ENCODE data around the gene COX14.
"Not testable (repeated sequence)": the region's sequence is repeated elsewhere in the genome, so short reads cannot be mapped to it uniquely, and the experiment has no call there.

Gene COX14

DNA sequence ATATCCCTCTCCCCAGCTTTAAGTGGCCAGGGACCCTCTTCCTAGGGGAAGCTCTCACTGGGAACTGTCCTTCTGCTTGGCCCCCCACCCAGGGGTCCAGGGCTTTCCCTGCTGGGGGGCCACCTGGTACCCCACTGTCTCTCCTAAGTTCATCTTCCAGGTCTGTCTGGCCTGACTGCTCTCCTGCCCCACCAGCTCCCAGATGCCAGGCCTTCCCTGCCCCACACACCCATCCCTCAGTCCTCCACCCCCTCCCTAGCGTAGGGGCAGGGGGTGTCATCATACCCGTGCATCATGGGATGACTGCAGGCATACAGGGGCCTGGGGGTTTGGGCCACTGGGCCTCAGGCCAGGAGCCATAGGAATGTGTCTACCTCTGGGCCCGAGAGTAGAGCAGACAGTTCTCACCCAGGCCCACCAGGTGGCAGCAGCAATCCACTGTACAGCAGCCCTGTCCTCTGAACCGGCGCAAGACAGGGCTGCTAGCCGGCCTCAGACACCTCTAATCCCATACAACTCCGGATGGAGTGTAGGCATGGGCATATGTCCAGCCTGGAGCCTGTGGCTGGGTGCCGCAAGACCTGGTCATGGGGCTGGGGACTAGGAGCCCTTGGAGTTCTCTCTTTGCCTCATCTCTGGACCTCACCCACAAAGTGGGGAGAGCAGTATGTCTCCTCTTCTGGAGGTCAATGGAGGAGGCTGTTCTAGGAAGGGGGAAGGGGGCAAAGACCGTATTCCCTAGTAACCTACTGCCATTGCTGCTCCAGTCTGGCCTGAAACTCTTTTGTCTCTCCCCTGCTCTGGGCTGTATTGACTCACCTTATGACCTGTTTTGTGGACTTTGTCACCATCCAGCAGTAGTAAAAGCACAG lies 36.9 kb upstream of the COX14 start:
- peaks cover 26% of the 10 kb centered on the region for H3K4me1 ChIP-seq (ENCODE audit: control insufficient read depth, insufficient read depth, low read length)
- no peaks in the 10 kb centered on the region for H3K9me3 ChIP-seq (ENCODE audit: control insufficient read depth, insufficient read depth, low read depth, low read length)
- H3K36me3 ChIP-seq (ENCODE audit: control insufficient read depth, insufficient read depth, low read length) = no peaks in the 10 kb centered on the region
- H3K27me3 ChIP-seq (ENCODE audit: control insufficient read depth, insufficient read depth, low read length) = peaks cover 8% of the 10 kb centered on the region
- no peak overlapping the region for H3K9ac ChIP-seq (ENCODE audit: low read length)
- H3K4me3 ChIP-seq (ENCODE audit: low read depth, low read length) = no peak overlapping the region
- no peak overlapping the region for H3K27ac ChIP-seq (ENCODE audit: low read depth, low read length)

DNA sequence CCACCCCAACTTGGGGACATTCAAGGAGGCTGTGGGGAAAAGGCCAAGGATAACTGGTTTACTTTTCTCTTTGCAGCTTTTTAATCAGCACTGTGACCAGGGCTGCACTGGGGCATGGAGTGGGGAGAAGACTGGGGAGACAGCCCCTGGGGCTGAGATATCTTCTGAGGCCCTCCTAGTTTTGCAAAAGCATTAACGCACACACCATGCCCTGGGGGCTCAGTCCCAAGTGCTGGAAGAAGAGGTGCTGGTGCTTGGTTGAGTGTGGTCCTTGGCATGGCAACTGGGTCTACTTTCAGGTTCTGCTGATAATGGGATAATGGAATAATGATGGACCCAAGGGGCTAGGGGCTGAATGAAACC lies 36.2 kb upstream of the COX14 start:
- Histone ChIP-seq H3K36me3 (ENCODE audit: control insufficient read depth, insufficient read depth, low read length) (no peaks in the 10 kb centered on the region), H3K4me3 (ENCODE audit: low read depth, low read length) (no peak overlapping the region), H3K27me3 (ENCODE audit: control insufficient read depth, insufficient read depth, low read length) (peaks cover 14% of the 10 kb centered on the region), H3K4me1 (ENCODE audit: control insufficient read depth, insufficient read depth, low read length) (peaks cover 23% of the 10 kb centered on the region), H3K27ac (ENCODE audit: low read depth, low read length) (no peak overlapping the region), H3K9me3 (ENCODE audit: control insufficient read depth, insufficient read depth, low read depth, low read length) (no peaks in the 10 kb centered on the region), H3K9ac (ENCODE audit: low read length) (no peak overlapping the region)

DNA sequence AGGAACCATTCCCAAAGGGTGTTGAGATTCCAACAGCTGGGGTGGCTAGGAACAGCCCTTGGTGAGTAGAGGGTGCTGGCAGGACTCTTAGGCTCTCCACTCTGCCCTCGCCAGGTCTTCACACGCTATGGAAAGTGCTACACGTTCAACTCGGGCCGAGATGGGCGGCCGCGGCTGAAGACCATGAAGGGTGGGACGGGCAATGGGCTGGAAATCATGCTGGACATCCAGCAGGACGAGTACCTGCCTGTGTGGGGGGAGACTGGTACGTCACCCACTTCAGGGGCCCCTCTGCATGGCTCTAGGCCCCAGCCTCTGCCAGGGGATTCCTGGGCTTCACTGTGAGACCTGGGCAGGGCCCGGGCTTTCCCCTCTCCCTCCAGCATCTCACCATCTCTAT lies 34.9 kb upstream of the COX14 start:
- Histone ChIP-seq H3K27ac (ENCODE audit: low read depth, low read length) (no peak overlapping the region), H3K36me3 (ENCODE audit: control insufficient read depth, insufficient read depth, low read length) (no peaks in the 10 kb centered on the region), H3K9me3 (ENCODE audit: control insufficient read depth, insufficient read depth, low read depth, low read length) (no peaks in the 10 kb centered on the region), H3K9ac (ENCODE audit: low read length) (no peak overlapping the region), H3K4me3 (ENCODE audit: low read depth, low read length) (no peak overlapping the region), H3K27me3 (ENCODE audit: control insufficient read depth, insufficient read depth, low read length) (peaks cover 27% of the 10 kb centered on the region), H3K4me1 (ENCODE audit: control insufficient read depth, insufficient read depth, low read length) (peaks cover 20% of the 10 kb centered on the region)

DNA sequence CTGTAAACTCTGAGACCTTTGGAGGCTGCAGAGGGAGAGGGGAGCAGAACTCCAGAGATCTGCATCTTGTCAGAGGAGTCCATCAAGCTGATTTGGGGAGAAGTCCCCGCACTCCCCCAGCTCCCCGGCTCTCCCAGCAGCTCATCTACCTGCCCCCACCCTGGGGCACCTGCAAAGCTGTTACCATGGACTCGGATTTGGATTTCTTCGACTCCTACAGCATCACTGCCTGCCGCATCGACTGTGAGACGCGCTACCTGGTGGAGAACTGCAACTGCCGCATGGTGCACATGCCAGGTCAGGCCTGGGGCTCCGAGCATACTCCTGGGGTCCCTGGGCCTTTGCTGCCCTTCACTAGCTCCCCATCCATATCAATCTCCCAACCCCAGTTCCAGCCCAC lies 33.8 kb upstream of the COX14 start:
- no peaks in the 10 kb centered on the region for H3K9me3 ChIP-seq (ENCODE audit: control insufficient read depth, insufficient read depth, low read depth, low read length)
- no peaks in the 10 kb centered on the region for H3K36me3 ChIP-seq (ENCODE audit: control insufficient read depth, insufficient read depth, low read length)
- no peak overlapping the region for H3K4me3 ChIP-seq (ENCODE audit: low read depth, low read length)
- peaks cover 33% of the 10 kb centered on the region for H3K27me3 ChIP-seq (ENCODE audit: control insufficient read depth, insufficient read depth, low read length)
- H3K4me1 ChIP-seq (ENCODE audit: control insufficient read depth, insufficient read depth, low read length) = peaks cover 11% of the 10 kb centered on the region; the same call in 1 of the 2 replicates
- H3K9ac ChIP-seq (ENCODE audit: low read length) = no peak overlapping the region
- H3K27ac ChIP-seq (ENCODE audit: low read depth, low read length) = no peak overlapping the region

DNA sequence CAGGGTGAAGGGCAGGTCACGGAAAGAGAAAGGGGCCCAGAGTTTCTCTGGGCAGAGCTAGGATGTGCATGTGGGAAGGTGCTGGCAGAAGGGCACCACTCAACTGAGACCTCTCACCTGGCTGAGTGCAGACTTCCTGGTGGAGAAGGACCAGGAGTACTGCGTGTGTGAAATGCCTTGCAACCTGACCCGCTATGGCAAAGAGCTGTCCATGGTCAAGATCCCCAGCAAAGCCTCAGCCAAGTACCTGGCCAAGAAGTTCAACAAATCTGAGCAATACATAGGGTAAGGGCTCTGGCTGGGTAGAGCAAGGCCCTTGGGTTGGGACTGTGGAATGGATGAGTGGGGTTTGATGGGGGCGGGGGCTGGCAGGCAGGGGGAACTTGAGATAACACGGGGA lies 32.3 kb upstream of the COX14 start:
- no peak overlapping the region for H3K9ac ChIP-seq (ENCODE audit: low read length)
- no peak overlapping the region for H3K4me3 ChIP-seq (ENCODE audit: low read depth, low read length)
- H3K4me1 ChIP-seq (ENCODE audit: control insufficient read depth, insufficient read depth, low read length) = peaks cover 10% of the 10 kb centered on the region; the same call in 1 of the 2 replicates
- H3K27me3 ChIP-seq (ENCODE audit: control insufficient read depth, insufficient read depth, low read length) = peaks cover 33% of the 10 kb centered on the region
- H3K9me3 ChIP-seq (ENCODE audit: control insufficient read depth, insufficient read depth, low read depth, low read length) = no peaks in the 10 kb centered on the region
- no peak overlapping the region for H3K27ac ChIP-seq (ENCODE audit: low read depth, low read length)
- no peaks in the 10 kb centered on the region for H3K36me3 ChIP-seq (ENCODE audit: control insufficient read depth, insufficient read depth, low read length)

DNA sequence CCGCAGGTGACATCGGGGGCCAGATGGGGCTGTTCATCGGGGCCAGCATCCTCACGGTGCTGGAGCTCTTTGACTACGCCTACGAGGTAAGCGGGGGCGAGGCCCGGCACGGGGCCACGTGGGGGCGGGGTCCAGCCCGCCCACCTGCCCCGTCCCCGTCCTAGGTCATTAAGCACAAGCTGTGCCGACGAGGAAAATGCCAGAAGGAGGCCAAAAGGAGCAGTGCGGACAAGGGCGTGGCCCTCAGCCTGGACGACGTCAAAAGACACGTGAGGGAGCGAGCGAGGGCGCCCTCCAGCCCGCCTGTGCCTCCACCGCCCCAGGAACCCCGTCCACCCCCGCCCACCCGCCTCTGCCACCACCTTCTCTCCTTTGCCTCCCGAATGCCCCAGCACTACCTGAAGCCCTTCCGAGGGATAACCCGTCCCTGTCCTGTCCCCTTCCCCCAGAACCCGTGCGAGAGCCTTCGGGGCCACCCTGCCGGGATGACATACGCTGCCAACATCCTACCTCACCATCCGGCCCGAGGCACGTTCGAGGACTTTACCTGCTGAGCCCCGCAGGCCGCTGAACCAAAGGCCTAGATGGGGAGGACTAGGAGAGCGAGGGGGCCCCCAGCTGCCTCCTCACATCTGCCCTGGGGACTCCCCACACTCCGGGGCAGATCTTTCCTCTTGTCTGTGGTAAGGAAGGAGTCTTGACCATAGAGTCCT lies 30.8 kb upstream of the COX14 start:
- Histone ChIP-seq H3K9ac (ENCODE audit: low read length) (no peak overlapping the region), H3K27me3 (ENCODE audit: control insufficient read depth, insufficient read depth, low read length) (peaks cover 33% of the 10 kb centered on the region), H3K4me3 (ENCODE audit: low read depth, low read length) (no peak overlapping the region), H3K36me3 (ENCODE audit: control insufficient read depth, insufficient read depth, low read length) (no peaks in the 10 kb centered on the region; the same call in 1 of the 2 replicates), H3K4me1 (ENCODE audit: control insufficient read depth, insufficient read depth, low read length) (peaks cover 7% of the 10 kb centered on the region; the same call in 1 of the 2 replicates), H3K9me3 (ENCODE audit: control insufficient read depth, insufficient read depth, low read depth, low read length) (no peaks in the 10 kb centered on the region), H3K27ac (ENCODE audit: low read depth, low read length) (no peak overlapping the region)

DNA sequence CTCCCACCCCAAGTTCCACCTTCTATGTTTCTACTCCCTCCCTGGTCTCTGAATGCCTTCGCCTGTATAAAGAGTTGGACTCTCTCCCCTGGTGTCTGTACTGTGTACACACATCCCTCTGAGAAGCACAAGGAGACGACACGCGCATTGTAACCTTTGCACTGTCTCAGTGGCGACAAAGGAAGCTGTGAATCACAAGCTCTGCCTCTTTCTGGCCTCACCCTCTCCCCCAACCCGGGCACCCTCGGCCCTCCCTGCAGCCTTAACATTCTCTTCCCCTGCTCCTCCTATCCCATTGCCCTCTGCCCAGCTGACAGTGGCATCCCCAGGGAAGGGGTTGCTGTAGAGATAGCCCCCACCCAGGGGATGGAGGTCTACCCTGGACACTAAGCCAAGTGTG lies 29.4 kb upstream of the COX14 start:
- Histone ChIP-seq H3K9me3 (ENCODE audit: control insufficient read depth, insufficient read depth, low read depth, low read length) (no peaks in the 10 kb centered on the region), H3K9ac (ENCODE audit: low read length) (no peak overlapping the region), H3K27ac (ENCODE audit: low read depth, low read length) (no peak overlapping the region), H3K4me1 (ENCODE audit: control insufficient read depth, insufficient read depth, low read length) (peaks cover 7% of the 10 kb centered on the region; the same call in 1 of the 2 replicates), H3K4me3 (ENCODE audit: low read depth, low read length) (no peak overlapping the region), H3K27me3 (ENCODE audit: control insufficient read depth, insufficient read depth, low read length) (peaks cover 33% of the 10 kb centered on the region), H3K36me3 (ENCODE audit: control insufficient read depth, insufficient read depth, low read length) (peaks cover 13% of the 10 kb centered on the region)

DNA sequence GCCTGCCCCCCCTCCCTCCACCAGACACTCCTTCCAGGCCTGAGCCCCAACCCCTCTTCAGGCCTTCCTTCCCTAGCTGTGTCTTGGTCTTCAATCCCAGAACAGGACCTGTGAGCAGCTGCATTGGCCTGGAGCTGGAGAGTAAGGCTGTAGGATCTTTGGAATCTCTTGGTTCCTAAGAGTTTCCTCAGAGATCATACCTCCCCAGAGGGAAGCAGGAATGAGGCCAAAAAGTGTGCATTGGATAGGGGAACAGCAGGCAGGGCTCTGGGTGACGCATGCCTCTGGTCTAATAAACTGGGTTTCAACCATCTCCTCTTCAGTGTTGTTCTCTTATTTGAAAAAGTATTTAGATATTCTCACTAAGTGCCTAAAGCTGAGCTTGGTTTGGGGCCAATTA lies 28.7 kb upstream of the COX14 start:
- Histone ChIP-seq H3K27ac (ENCODE audit: low read depth, low read length) (no peak overlapping the region), H3K27me3 (ENCODE audit: control insufficient read depth, insufficient read depth, low read length) (peaks cover 33% of the 10 kb centered on the region), H3K4me1 (ENCODE audit: control insufficient read depth, insufficient read depth, low read length) (peaks cover 7% of the 10 kb centered on the region; the same call in 1 of the 2 replicates), H3K9me3 (ENCODE audit: control insufficient read depth, insufficient read depth, low read depth, low read length) (no peaks in the 10 kb centered on the region), H3K9ac (ENCODE audit: low read length) (no peak overlapping the region), H3K4me3 (ENCODE audit: low read depth, low read length) (no peak overlapping the region), H3K36me3 (ENCODE audit: control insufficient read depth, insufficient read depth, low read length) (peaks cover 20% of the 10 kb centered on the region)

DNA sequence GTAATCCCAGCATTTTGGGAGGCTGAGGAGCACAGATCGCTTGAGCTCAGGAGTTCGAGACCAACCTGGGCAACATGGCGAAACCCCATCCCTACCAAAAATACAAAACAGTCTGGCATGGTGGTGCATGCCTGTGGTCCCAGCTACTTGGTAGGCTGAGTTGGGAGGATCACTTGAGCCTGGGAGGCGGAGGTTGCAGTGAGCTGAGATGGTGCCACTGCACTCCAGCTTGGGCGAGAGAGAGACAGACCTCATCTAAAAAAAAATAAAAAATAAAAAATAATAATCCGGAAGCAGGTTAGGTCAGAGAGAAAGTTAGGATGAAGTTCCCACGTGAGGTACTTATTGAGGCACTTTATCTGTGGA lies 27.6 kb upstream of the COX14 start:
- Histone ChIP-seq H3K4me3 (ENCODE audit: low read depth, low read length) (peak overlapping the region; percentile 70), H3K9ac (ENCODE audit: low read length) (peak overlapping the region; percentile 72), H3K27me3 (ENCODE audit: control insufficient read depth, insufficient read depth, low read length) (peaks cover 33% of the 10 kb centered on the region), H3K36me3 (ENCODE audit: control insufficient read depth, insufficient read depth, low read length) (peaks cover 31% of the 10 kb centered on the region)
- not testable (repeated sequence) for H3K27ac ChIP-seq (ENCODE audit: low read depth, low read length); H3K9me3 ChIP-seq (ENCODE audit: control insufficient read depth, insufficient read depth, low read depth, low read length); H3K4me1 ChIP-seq (ENCODE audit: control insufficient read depth, insufficient read depth, low read length)

DNA sequence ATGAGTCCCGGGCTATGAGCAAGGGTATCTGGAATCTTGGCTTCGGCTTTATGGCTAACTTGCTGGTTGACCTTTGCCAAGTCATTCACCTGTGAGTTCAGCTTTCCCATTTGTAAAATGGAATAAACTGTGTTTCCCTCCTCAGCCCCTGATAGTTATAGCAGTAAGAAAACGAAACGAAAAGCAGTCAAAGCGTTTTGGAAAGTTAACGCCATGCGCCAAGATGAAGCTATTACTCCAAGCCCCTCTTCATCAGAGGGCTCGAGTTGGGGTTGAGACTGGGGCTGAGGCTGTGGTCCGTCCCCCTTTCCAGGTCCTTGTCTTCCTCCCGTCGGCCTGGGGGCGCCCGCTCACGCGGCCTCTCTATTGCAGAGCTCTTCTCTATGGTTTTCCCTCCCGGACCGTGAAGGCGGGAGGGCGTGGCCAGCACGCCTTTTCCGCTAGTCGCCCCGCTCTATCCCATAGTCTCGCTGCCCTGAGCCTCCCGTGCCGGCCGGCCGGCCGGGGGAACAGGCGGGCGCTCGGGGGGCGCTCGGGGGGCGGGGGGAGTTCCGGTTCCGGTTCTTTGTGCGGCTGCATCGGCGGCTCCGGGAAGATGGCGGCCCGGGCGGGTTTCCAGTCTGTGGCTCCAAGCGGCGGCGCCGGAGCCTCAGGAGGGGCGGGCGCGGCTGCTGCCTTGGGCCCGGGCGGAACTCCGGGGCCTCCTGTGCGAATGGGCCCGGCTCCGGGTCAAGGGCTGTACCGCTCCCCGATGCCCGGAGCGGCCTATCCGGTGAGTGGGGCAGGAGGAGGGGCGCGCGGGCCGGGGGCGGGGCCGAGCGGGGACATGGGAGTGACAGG lies 27.0 kb upstream of the COX14 start, which contains the start of gene SMARCD1:
Gene SMARCD1, plus strand, starts transcription at position 568 of the 840 bp plus-strand sequence. Its CDS starts 28 bp downstream, at position 596.
- Histone ChIP-seq H3K27me3 (ENCODE audit: control insufficient read depth, insufficient read depth, low read length) (peaks cover 27% of the 10 kb centered on the region), H3K9me3 (ENCODE audit: control insufficient read depth, insufficient read depth, low read depth, low read length) (no peaks in the 10 kb centered on the region), H3K36me3 (ENCODE audit: control insufficient read depth, insufficient read depth, low read length) (peaks cover 37% of the 10 kb centered on the region), H3K27ac (ENCODE audit: low read depth, low read length) (peak within 1 kb of the TSS; percentile 72; the same call in 1 of the 2 replicates), H3K9ac (ENCODE audit: low read length) (peak within 1 kb of the TSS; percentile 72), H3K4me1 (ENCODE audit: control insufficient read depth, insufficient read depth, low read length) (peaks cover 7% of the 10 kb centered on the region; the same call in 1 of the 2 replicates), H3K4me3 (ENCODE audit: low read depth, low read length) (peak within 1 kb of the TSS; percentile 70)

Data from HUES6 (cell line).